GM21717 (cell line): ENCODE results near the gene PCLO.
A peak's percentile ranks its signal among the peaks of the same experiment; 100 is the strongest.

Experiments
- ATAC-seq: cut with Tn5 transposase; IDR thresholded peaks from one replicate; pipeline ENCODE4 v1.9.1; 2021; ENCODE audit warnings: mild to moderate bottlenecking, moderate library complexity; ENCODE audit not compliant: unreplicated experiment

The PCLO gene

GRCh38 chr7:83162402-83163256 is at the start of gene PCLO:
TSS of gene PCLO (minus strand) at chr7:83162884. CDS start at chr7:83162592, 292 bp downstream.
- peak; percentile 69 for ATAC-seq

GRCh38 chr7:83211685-83212084 is 49.0 kb upstream of the PCLO start:
- no peak for ATAC-seq

GRCh38 chr7:83210479-83210878 is 47.8 kb upstream of the PCLO start:
- no peak for ATAC-seq

GRCh38 chr7:83204715-83205114 is 42.0 kb upstream of the PCLO start:
- no peak for ATAC-seq

GRCh38 chr7:83201355-83201754 is 38.7 kb upstream of the PCLO start:
- ATAC-seq = no peak

- no peak for ATAC-seq
Measured at GRCh38 chr7:83190659-83191389, 28.1 kb upstream of the PCLO start.

GRCh38 chr7:83178796-83179195 is 16.1 kb upstream of the PCLO start:
- ATAC-seq = no peak

- no peak for ATAC-seq
Measured at GRCh38 chr7:83178066-83178465, 15.4 kb upstream of the PCLO start.

GRCh38 chr7:83173664-83174063 is 11.0 kb upstream of the PCLO start:
- ATAC-seq = no peak

- no peak for ATAC-seq
Measured at GRCh38 chr7:83166781-83167180, 4.1 kb upstream of the PCLO start.

- ATAC-seq = no peak
Measured at GRCh38 chr7:83161899-83162401, 734 bp downstream of the PCLO start.

- no peak for ATAC-seq
Measured at GRCh38 chr7:83161186-83161585, 1.5 kb downstream of the PCLO start.

GRCh38 chr7:83159731-83160130 is 3.0 kb downstream of the PCLO start:
- ATAC-seq = no peak

- no peak for ATAC-seq
Measured at GRCh38 chr7:83156006-83156405, 6.7 kb downstream of the PCLO start.

GRCh38 chr7:83155407-83155806 is 7.3 kb downstream of the PCLO start:
- ATAC-seq = no peak

- no peak for ATAC-seq
Measured at GRCh38 chr7:83153419-83153818, 9.3 kb downstream of the PCLO start.

GRCh38 chr7:83150310-83150709 is 12.4 kb downstream of the PCLO start:
- ATAC-seq = no peak

GRCh38 chr7:83149466-83149865 is 13.2 kb downstream of the PCLO start:
- ATAC-seq = no peak

- ATAC-seq = no peak
Measured at GRCh38 chr7:83148776-83149175, 13.9 kb downstream of the PCLO start.

GRCh38 chr7:83143107-83143506 is 19.6 kb downstream of the PCLO start:
- no peak for ATAC-seq

- no peak for ATAC-seq
Measured at GRCh38 chr7:83142365-83142764, 20.3 kb downstream of the PCLO start.

- ATAC-seq = no peak
Measured at GRCh38 chr7:83141927-83142326, 20.8 kb downstream of the PCLO start.
